Amygdala (tissue), 56 donors: ENCODE measurements around the gene EREG.

Experiments
- DNase-seq, 56 donors: peaks; one replicate each; lab custom pipeline; 2025; lab: John Stamatoyannopoulos, UW

EREG gene

GRCh38 chr4:74418063-74418670 lies 53.2 kb downstream of the EREG start:
- DNase-seq, result no peak

- DNase-seq, result no peak
These were observed 55.9 kb downstream of the EREG start for GRCh38 chr4:74420863-74421262.

GRCh38 chr4:74423104-74423503 lies 58.2 kb downstream of the EREG start:
- no peak for DNase-seq

- DNase-seq, result no peak
These were observed 59.2 kb downstream of the EREG start for GRCh38 chr4:74424111-74424510.

GRCh38 chr4:74426101-74426500 lies 61.2 kb downstream of the EREG start:
- no peak for DNase-seq

GRCh38 chr4:74428276-74428675 lies 63.3 kb downstream of the EREG start:
- no peak for DNase-seq

GRCh38 chr4:74431113-74431826 lies 66.3 kb downstream of the EREG start:
- DNase-seq, result no peak

- no peak for DNase-seq
These were observed 68.1 kb downstream of the EREG start for GRCh38 chr4:74433043-74433442.

GRCh38 chr4:74433541-74434172 lies 68.7 kb downstream of the EREG start:
- no peak for DNase-seq

GRCh38 chr4:74435296-74435695 lies 70.4 kb downstream of the EREG start:
- no peak for DNase-seq

- no peak for DNase-seq
These were observed 72.9 kb downstream of the EREG start for GRCh38 chr4:74437866-74438265.
